B cell (primary cell): Measurements from ENCODE around the gene RPS6KA4. TPM values are rescaled to one million over a fixed set of nuclear protein-coding genes. Genes with fewer than 3 reads are reported as not detected.

ENCODE experiments used
- ATAC-seq: fragments of 200-7000 bp; cut with Tn5 transposase; one replicate; pipeline ENCODE4 v1.10.0; 2021; ENCODE audit warnings: low read depth, mild to moderate bottlenecking, moderate number of reproducible peaks, moderate library complexity
- CTCF ChIA-PET: fragments of 350-600 bp; sonication (Branson Sonifier 250); formaldehyde crosslinking; loops from one replicate; lab custom pipeline; 2021; ENCODE audit warnings: antibody characterized with exemption, inconsistent platforms; lab: Charles Lee
- POLR2A ChIA-PET: fragments of 350-600 bp; sonication (Branson Sonifier 250); formaldehyde crosslinking; loops from one replicate; lab custom pipeline; 2021; ENCODE audit warnings: antibody characterized with exemption; lab: Charles Lee
- DNase-seq: peaks from one replicate; pipeline ENCODE4 v3.0.0; 2013
- H2AFZ ChIP-seq: 2 replicates; pipeline ENCODE4 v1.6.1; 2012; ENCODE audit warnings: mild to moderate bottlenecking, low read depth, low read length; ENCODE audit not compliant: insufficient read depth, poor library complexity, severe bottlenecking
- H3K27ac ChIP-seq, 2 donors: 1 replicate in 1 of 2; 2 replicates in 1 of 2; pipeline ENCODE4 v1.5.1; 2012 to 2013; ENCODE audit warnings: low read length in 2 of 2, mild to moderate bottlenecking in 2 of 2, moderate library complexity in 1 of 2
- H3K27me3 ChIP-seq, 4 experiments: fragments of 200-600 bp in 1 of 4; sonication (generic) in 1 of 4; replicated peaks in 1 of 4; 1 replicate in 2 of 4; 2 replicates in 2 of 4; pipeline versions ENCODE4 v1.6.1 to v1.7.0; 2013 to 2016; ENCODE audit warnings: low read length in 3 of 4, mild to moderate bottlenecking in 2 of 4, mixed read lengths in 1 of 4, moderate library complexity in 1 of 4; ENCODE audit not compliant: insufficient read depth in 4 of 4, control insufficient read depth in 3 of 4; ENCODE audit errors: control extremely low read depth in 1 of 4
- H3K36me3 ChIP-seq, 2 experiments: replicated peaks in 1 of 2; 1 replicate in 1 of 2; 2 replicates in 1 of 2; pipeline versions ENCODE4 v1.6.1 to v1.7.1; 2013; ENCODE audit warnings: low read length in 1 of 2; ENCODE audit not compliant: insufficient read depth in 2 of 2, control insufficient read depth in 1 of 2; ENCODE audit errors: control extremely low read depth in 1 of 2, extremely low read depth in 1 of 2
- H3K4me1 ChIP-seq, 2 donors: fragments of 200-600 bp in 1 of 2; sonication (generic) in 1 of 2; 1 replicate in 1 of 2; 2 replicates in 1 of 2; pipeline versions ENCODE4 v1.5.1 to v1.6.1; 2013 to 2017; ENCODE audit warnings: low read length in 2 of 2; ENCODE audit not compliant: control insufficient read depth in 2 of 2, insufficient read depth in 2 of 2
- H3K4me2 ChIP-seq: replicated peaks from 2 replicates; pipeline ENCODE3; 2012; ENCODE audit warnings: mild to moderate bottlenecking, low read depth, low read length; ENCODE audit not compliant: poor library complexity, severe bottlenecking
- H3K4me3 ChIP-seq, 5 experiments: fragments of 200-600 bp in 1 of 5; sonication (generic) in 1 of 5; 1 replicate in 3 of 5; 2 replicates in 2 of 5; pipeline versions ENCODE4 v1.5.1 to v1.7.0; 2011 to 2016; ENCODE audit warnings: low read length in 4 of 5, mild to moderate bottlenecking in 4 of 5, low read depth in 2 of 5, control low read depth in 1 of 5, moderate library complexity in 1 of 5; ENCODE audit not compliant: insufficient read depth in 1 of 5; ENCODE audit errors: control extremely low read depth in 1 of 5, extremely low read depth in 1 of 5
- H3K79me2 ChIP-seq: fragments of 200-600 bp; sonication (generic); one replicate; pipeline ENCODE4 v1.6.0; 2016; ENCODE audit warnings: low read length; ENCODE audit not compliant: control insufficient read depth, insufficient read depth
- H3K9ac ChIP-seq: fragments of 200-600 bp; sonication (generic); 2 replicates; pipeline ENCODE4 v1.6.1; 2017; ENCODE audit warnings: mild to moderate bottlenecking, low read length, moderate library complexity
- H3K9me3 ChIP-seq, 3 donors: one replicate each; pipeline versions ENCODE4 v1.6.1 to v1.7.1; 2013; ENCODE audit warnings: low read length in 2 of 3; ENCODE audit not compliant: control insufficient read depth in 2 of 3, insufficient read depth in 1 of 3; ENCODE audit errors: control extremely low read depth in 1 of 3
- H4K20me1 ChIP-seq: 2 replicates; pipeline ENCODE4 v1.6.0; 2012; ENCODE audit warnings: mild to moderate bottlenecking, low read length; ENCODE audit not compliant: insufficient read depth, control insufficient read depth, poor library complexity, severe bottlenecking
- H3K27ac Mint-ChIP-seq: one replicate; pipeline ENCODE4 v1.8.0; 2021; ENCODE audit warnings: mixed read lengths
- H3K27me3 Mint-ChIP-seq: one replicate; pipeline ENCODE4 v1.8.0; 2021; ENCODE audit warnings: mixed read lengths
- H3K4me1 Mint-ChIP-seq: one replicate; pipeline ENCODE4 v1.8.0; 2021; ENCODE audit warnings: mixed read lengths
- H3K4me3 Mint-ChIP-seq: one replicate; pipeline ENCODE4 v1.8.0; 2021; ENCODE audit warnings: mixed read lengths
- H3K9me3 Mint-ChIP-seq: one replicate; pipeline ENCODE4 v1.8.0; 2022; ENCODE audit warnings: mixed read lengths; ENCODE audit not compliant: insufficient read depth
- EZH2 ChIP-seq: IDR thresholded peaks from 2 replicates; pipeline ENCODE4 v1.6.1; 2012; ENCODE audit warnings: borderline replicate concordance, low read depth, mild to moderate bottlenecking, moderate library complexity, low read length; ENCODE audit not compliant: insufficient read depth, poor library complexity, severe bottlenecking
- WGBS: methylation state at CpG from one replicate; pipeline ENCODE4 v1.1.5; 2013; ENCODE audit warnings: missing lambda C conversion rate; ENCODE audit not compliant: insufficient coverage; 5-methylcytosine and 5-hydroxymethylcytosine counted together
- intact Hi-C: fragments of 100-400 bp; cut with micrococcal nuclease; formaldehyde crosslinking; loops from one replicate; pipeline ENCODE4 v1.10.0; 2022
- polyA plus RNA-seq: library from polyadenylated mRNA; depleted of rRNA; stranded (reverse); fragments of >200 nt; gene quantifications from 2 replicates; pipeline ENCODE4 v1.2.3, GENCODE V29; 2012
- total RNA-seq, 2 donors: library from RNA; stranded (reverse); fragments of 120-200 nt in 1 of 2; gene quantifications; 1 replicate in 1 of 2; 2 replicates in 1 of 2; pipeline versions ENCODE4 v1.2.3 to v1.2.4, GENCODE V29; 2013 to 2022
- TF ChIP-seq, protein P1 (sequence below): fragments of 200-600 bp; IDR thresholded peaks from one replicate; pipeline ENCODE4 v1.8.0; 2022; ENCODE audit warnings: antibody characterized with exemption, mild to moderate bottlenecking

RPS6KA4 gene
- total and polyA plus RNA-seq, 2 donors (not counting 1 experiment from before 2014, with no cell fraction given) = 22.6 to 32.5 TPM

- peak overlapping the region; percentile 24 for H3K27ac Mint-ChIP-seq
- intact Hi-C loops = no loop called here
These were observed 44.7 kb upstream of the RPS6KA4 start for GRCh38 chr11:64314146-64314804.

More at GRCh38 chr11:64314146-64314804, 44.7 kb upstream of the RPS6KA4 start:
- Mint-ChIP-seq H3K4me1 (peaks cover 28% of the 10 kb centered on the region), H3K27me3 (no peaks in the 10 kb centered on the region), H3K4me3 (no peak overlapping the region), H3K9me3 (no peaks in the 10 kb centered on the region)
- H3K4me3 ChIP-seq = no peak overlapping the region
- peaks cover 21% of the 10 kb centered on the region for H4K20me1 ChIP-seq
- H3K9me3 ChIP-seq = no peaks in the 10 kb centered on the region
- no peak overlapping the region for H3K27ac ChIP-seq
- H3K4me2 ChIP-seq = no peak overlapping the region
- no peaks in the 10 kb centered on the region for H3K27me3 ChIP-seq
- WGBS = 95% methylated on average over 18 of the region's 19 CpGs
- no peak for DNase-seq
- no peak overlapping the region for H2AFZ ChIP-seq
- H3K36me3 ChIP-seq = peaks cover 0 to 32% of the 10 kb centered on the region in 2 experiments
- CTCF ChIA-PET = interaction anchor here (1.6 to 1.7 kb wide), 2 partner anchors 10 to 46 kb away, joined by 4 to 5 read pairs; no protein-coding TSS in a partner anchor
- TF ChIP-seq, protein P1, sequence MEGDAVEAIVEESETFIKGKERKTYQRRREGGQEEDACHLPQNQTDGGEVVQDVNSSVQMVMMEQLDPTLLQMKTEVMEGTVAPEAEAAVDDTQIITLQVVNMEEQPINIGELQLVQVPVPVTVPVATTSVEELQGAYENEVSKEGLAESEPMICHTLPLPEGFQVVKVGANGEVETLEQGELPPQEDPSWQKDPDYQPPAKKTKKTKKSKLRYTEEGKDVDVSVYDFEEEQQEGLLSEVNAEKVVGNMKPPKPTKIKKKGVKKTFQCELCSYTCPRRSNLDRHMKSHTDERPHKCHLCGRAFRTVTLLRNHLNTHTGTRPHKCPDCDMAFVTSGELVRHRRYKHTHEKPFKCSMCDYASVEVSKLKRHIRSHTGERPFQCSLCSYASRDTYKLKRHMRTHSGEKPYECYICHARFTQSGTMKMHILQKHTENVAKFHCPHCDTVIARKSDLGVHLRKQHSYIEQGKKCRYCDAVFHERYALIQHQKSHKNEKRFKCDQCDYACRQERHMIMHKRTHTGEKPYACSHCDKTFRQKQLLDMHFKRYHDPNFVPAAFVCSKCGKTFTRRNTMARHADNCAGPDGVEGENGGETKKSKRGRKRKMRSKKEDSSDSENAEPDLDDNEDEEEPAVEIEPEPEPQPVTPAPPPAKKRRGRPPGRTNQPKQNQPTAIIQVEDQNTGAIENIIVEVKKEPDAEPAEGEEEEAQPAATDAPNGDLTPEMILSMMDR = no peak
- no peak for TF ChIP-seq EZH2
- no peak for ATAC-seq
- H3K79me2 ChIP-seq = peaks cover 40% of the 10 kb centered on the region
- POLR2A ChIA-PET = no interaction called here
- peaks cover 6 to 24% of the 10 kb centered on the region in 2 donors for H3K4me1 ChIP-seq
- H3K9ac ChIP-seq = no peak overlapping the region
